GM12878 (cell line): Measurements from ENCODE around the gene BRAT1. TPM values are rescaled to one million over a fixed set of nuclear protein-coding genes. Genes with fewer than 3 reads are reported as not detected.

Experiments
- ATAC-seq: fragments of 200-7000 bp; cut with Tn5 transposase; 3 replicates; pipeline ENCODE4 v1.9.1; 2020; ENCODE audit warnings: mild to moderate bottlenecking, moderate library complexity
- BruUV-seq: library from RNA; stranded (reverse); fragments of 400-500 nt; replicated peaks from 2 replicates; lab custom pipeline; 2021; lab: Mats Ljungman, UMichigan
- CTCF ChIA-PET: fragments of 300-600 bp; sonication (Branson Sonifier 250); formaldehyde crosslinking; extraction: SDS; loops from one replicate; lab custom pipeline; 2021; ENCODE audit warnings: inconsistent platforms; lab: Yijun Ruan, JAX
- POLR2A ChIA-PET: fragments of 350-600 bp; formaldehyde crosslinking; extraction: SDS; loops from one replicate; lab custom pipeline; 2021; ENCODE audit warnings: inconsistent platforms; lab: Charles Lee
- RAD21 ChIA-PET: fragments of 300-600 bp; sonication (Branson Sonifier 250); formaldehyde crosslinking; loops from one replicate; lab custom pipeline; 2023; ENCODE audit warnings: antibody characterized with exemption; ENCODE audit not compliant: unreplicated experiment; lab: Charles Lee
- SMC1A ChIA-PET: fragments of 300-600 bp; sonication (Branson Sonifier 250); formaldehyde crosslinking; loops from one replicate; lab custom pipeline; 2023; ENCODE audit not compliant: unreplicated experiment, uncharacterized antibody; lab: Charles Lee
- DNase-seq: peaks from one replicate; pipeline ENCODE4 v3.0.0-alpha.2; 2011; ENCODE audit warnings: low read depth, low spot score
- FAIRE-seq: peaks from 3 replicates; lab custom pipeline; 2011; peaks lifted over from hg19 to GRCh38; lab: Jason Lieb, UNC
- H2AFZ ChIP-seq: 2 replicates; pipeline ENCODE4 v1.6.0; 2011; ENCODE audit warnings: low read depth, low read length, control low read depth; ENCODE audit not compliant: control insufficient read depth
- H3K27ac ChIP-seq: 2 replicates; pipeline ENCODE4 v1.5.1; 2011; ENCODE audit warnings: control low read depth; ENCODE audit not compliant: control insufficient read depth, insufficient read depth
- H3K27me3 ChIP-seq, 2 experiments: replicated peaks in 1 of 2; 2 replicates each; pipeline versions ENCODE4 v1.6.0 to v1.6.1; 2011; ENCODE audit warnings: low read length in 1 of 2; ENCODE audit not compliant: control insufficient read depth in 2 of 2, insufficient read depth in 2 of 2
- H3K36me3 ChIP-seq, 2 experiments: 2 replicates each; pipeline ENCODE4 v1.5.1; 2011; ENCODE audit warnings: low read length in 1 of 2; ENCODE audit not compliant: control insufficient read depth in 2 of 2, insufficient read depth in 2 of 2
- H3K4me1 ChIP-seq: 2 replicates; pipeline ENCODE4 v1.6.1; 2011; ENCODE audit warnings: mild to moderate bottlenecking, low read length, moderate library complexity, mixed read lengths; ENCODE audit not compliant: control insufficient read depth, insufficient read depth
- H3K4me2 ChIP-seq: 2 replicates; pipeline ENCODE4 v1.6.0; 2011; ENCODE audit warnings: control low read depth; ENCODE audit not compliant: control insufficient read depth, insufficient read depth
- H3K4me3 ChIP-seq: fragments of 200-600 bp; sonication (generic); 2 replicates; pipeline ENCODE4 v1.5.1; 2016
- H3K79me2 ChIP-seq: 2 replicates; pipeline ENCODE4 v1.6.0; 2011; ENCODE audit warnings: low read length; ENCODE audit not compliant: control insufficient read depth, insufficient read depth
- H3K9ac ChIP-seq: 2 replicates; pipeline ENCODE4 v1.8.0; 2011; ENCODE audit warnings: low read length, control low read depth, mixed read lengths; ENCODE audit not compliant: control insufficient read depth, insufficient read depth
- H3K9me3 ChIP-seq: replicated peaks from 3 replicates; pipeline ENCODE4 v1.5.1; 2011; ENCODE audit warnings: mild to moderate bottlenecking, low read length; ENCODE audit not compliant: control insufficient read depth, insufficient read depth
- H4K20me1 ChIP-seq: 2 replicates; pipeline ENCODE4 v1.6.0; 2011; ENCODE audit not compliant: control insufficient read depth, insufficient read depth
- ATF2 ChIP-seq: IDR thresholded peaks from 2 replicates; pipeline ENCODE4 v1.6.1; 2012; ENCODE audit warnings: low read length, inconsistent platforms
- CEBPB ChIP-seq, 2 experiments: fragments of 150-350 bp in 1 of 2; IDR thresholded peaks; 2 replicates each; pipeline ENCODE4 v1.6.1; 2012 to 2014; ENCODE audit warnings: low read depth in 2 of 2, low read length in 2 of 2, borderline replicate concordance in 1 of 2, inconsistent platforms in 1 of 2
- FOXK2 ChIP-seq: fragments of 450-650 bp; IDR thresholded peaks from 2 replicates; pipeline ENCODE4 v1.6.1; 2017; ENCODE audit warnings: mild to moderate bottlenecking, moderate library complexity
- HDAC2 ChIP-seq: fragments of 200-600 bp; sonication (generic); IDR thresholded peaks from 2 replicates; pipeline ENCODE4 v1.6.1; 2017
- HSF1 ChIP-seq: fragments of 150-350 bp; IDR thresholded peaks from 2 replicates; pipeline ENCODE4 v1.6.1; 2014; ENCODE audit warnings: mild to moderate bottlenecking, low read depth, low read length
- JUNB ChIP-seq: IDR thresholded peaks from 2 replicates; pipeline ENCODE4 v1.6.1; 2016; ENCODE audit warnings: antibody characterized with exemption, mild to moderate bottlenecking
- MXI1 ChIP-seq: fragments of 150-350 bp; IDR thresholded peaks from 2 replicates; pipeline ENCODE4 v1.6.1; 2011; ENCODE audit warnings: low read depth, mild to moderate bottlenecking, inconsistent platforms, low read length, improper control_type of control experiment
- NBN ChIP-seq: fragments of 450-650 bp; IDR thresholded peaks from 2 replicates; pipeline ENCODE4 v1.6.1; 2016
- PKNOX1 ChIP-seq: fragments of 450-650 bp; IDR thresholded peaks from 2 replicates; pipeline ENCODE4 v1.6.1; 2016; ENCODE audit warnings: mild to moderate bottlenecking
- RELA ChIP-seq: fragments of 450-650 bp; IDR thresholded peaks from 2 replicates; pipeline ENCODE4 v1.8.0; 2014; ENCODE audit warnings: borderline replicate concordance; ENCODE audit not compliant: partially characterized antibody
- SMAD5 ChIP-seq: IDR thresholded peaks from 2 replicates; pipeline ENCODE4 v1.6.1; 2016; ENCODE audit warnings: antibody characterized with exemption, low read depth
- SPI1 ChIP-seq: IDR thresholded peaks from 2 replicates; pipeline ENCODE4 v1.6.1; 2011; ENCODE audit warnings: low read depth, mild to moderate bottlenecking, low read length, moderate library complexity, borderline replicate concordance; ENCODE audit not compliant: insufficient read depth
- TCF3 ChIP-seq: IDR thresholded peaks from 2 replicates; pipeline ENCODE4 v1.6.1; 2012; ENCODE audit warnings: low read depth, mild to moderate bottlenecking, low read length, borderline replicate concordance; ENCODE audit not compliant: insufficient read depth
- ZNF207 ChIP-seq: fragments of 450-650 bp; IDR thresholded peaks from 2 replicates; pipeline ENCODE4 v1.6.1; 2014; ENCODE audit warnings: antibody characterized with exemption, mild to moderate bottlenecking, borderline replicate concordance
- WGBS: methylation state at CpG from one replicate; pipeline ENCODE4 v1.1.6; 2016; ENCODE audit warnings: low lambda C conversion rate; ENCODE audit not compliant: insufficient replicate concordance, insufficient coverage; ENCODE audit errors: missing lambda C conversion rate; 5-methylcytosine and 5-hydroxymethylcytosine counted together
- in situ Hi-C: fragments of 300-500 bp; cut with MboI; formaldehyde crosslinking; loops from 9 replicates; pipeline ENCODE4 v1.14.3; 2018; ENCODE audit warnings: mixed read lengths
- intact Hi-C: fragments of 100-400 bp; cut with micrococcal nuclease; formaldehyde crosslinking; loops from one replicate; pipeline ENCODE4 v1.14.2; 2022; ENCODE audit not compliant: unreplicated experiment
- polyA plus RNA-seq, 11 experiments: library from polyadenylated mRNA; depleted of rRNA in 4 of 11; unstranded in 6 of 11; stranded (reverse) in 5 of 11; fragments of >200 nt; fragmentation: Nextera tagmentation in 4 of 11; fragmentation: Illumina TruSeq in 1 of 11; extraction: Ambion mirVana in 4 of 11; extraction: Trizol in 1 of 11; gene quantifications; 1 replicate in 1 of 11; 2 replicates in 10 of 11; pipeline versions ENCODE4 v1.2.1 to v1.2.3, GENCODE V29; 2011 to 2016; ENCODE audit warnings: inconsistent platforms in 2 of 11, missing spikeins in 2 of 11, low read depth in 1 of 11
- total RNA-seq, 4 experiments: library from RNA; depleted of rRNA in 3 of 4; stranded (reverse); fragments of >200 nt in 3 of 4; fragmentation: Illumina TruSeq in 1 of 4; extraction: Trizol in 1 of 4; gene quantifications; 2 replicates each; pipeline versions ENCODE4 v1.2.1 to v1.2.3, GENCODE V29; 2013 to 2021

The BRAT1 gene
- total and polyA plus RNA-seq, 10 of the 15 experiments (the other 5 are each of a cell fraction or from before 2014, with no cell fraction given): 0.13 to 53.3 (median 16.0) TPM

- TF ChIP-seq HSF1: no peak
- TF ChIP-seq HDAC2: no peak
- TF ChIP-seq RELA: no peak
- no peak for TF ChIP-seq JUNB
- no peak for TF ChIP-seq ATF2
Measured at GRCh38 chr7:2488681-2489080, 66.6 kb downstream of the BRAT1 start (continued).

- Histone ChIP-seq H4K20me1 (no peaks in the 10 kb centered on the region), H2AFZ (no peak overlapping the region), H3K9ac (no peak overlapping the region), H3K79me2 (no peaks in the 10 kb centered on the region), H3K9me3 (no peaks in the 10 kb centered on the region; the same call in 2 of the 3 replicates), H3K4me2 (no peak overlapping the region), H3K27me3 (no peaks in the 10 kb centered on the region), H3K27ac (no peak overlapping the region), H3K4me1 (no peaks in the 10 kb centered on the region), H3K4me3 (no peak overlapping the region), H3K36me3 (no peaks in the 10 kb centered on the region)
- ChIA-PET SMC1A (no interaction called here), RAD21 (no interaction called here), POLR2A (no interaction called here), CTCF (no interaction called here)
- intact Hi-C loops (no loop called here), in situ Hi-C loops (no loop called here)
- WGBS: 8% methylated on average over 8 of the region's 8 CpGs
- no TSS peak for BruUV-seq
- ATAC-seq (no peak), FAIRE-seq (no peak), DNase-seq (no peak)
- no peak for TF ChIP-seq ZNF207
- TF ChIP-seq SMAD5: no peak
- no peak for TF ChIP-seq TCF3
- no peak for TF ChIP-seq SPI1
- TF ChIP-seq PKNOX1: no peak
- TF ChIP-seq NBN: no peak
- TF ChIP-seq MXI1: no peak
- TF ChIP-seq FOXK2: no peak
- no peak for TF ChIP-seq CEBPB (IDR thresholded peaks at IDR 0.05; ENCODE audit: borderline replicate concordance in 1 of 2, low read depth in 2 of 2, low read length in 2 of 2)
Measured at GRCh38 chr7:2488272-2488645, 67.1 kb downstream of the BRAT1 start.
